CD1c-positive myeloid dendritic cell (primary cell): ENCODE measurements around the gene IL1B.
"Not testable (repeated sequence)": the region's sequence is repeated elsewhere in the genome, so short reads cannot be mapped to it uniquely, and the experiment has no call there.

Experiments
- DNase-seq: peaks from one replicate; pipeline ENCODE4 v3.0.0-alpha.2; 2016; ENCODE audit errors: extremely low spot score

Gene IL1B

DNA sequence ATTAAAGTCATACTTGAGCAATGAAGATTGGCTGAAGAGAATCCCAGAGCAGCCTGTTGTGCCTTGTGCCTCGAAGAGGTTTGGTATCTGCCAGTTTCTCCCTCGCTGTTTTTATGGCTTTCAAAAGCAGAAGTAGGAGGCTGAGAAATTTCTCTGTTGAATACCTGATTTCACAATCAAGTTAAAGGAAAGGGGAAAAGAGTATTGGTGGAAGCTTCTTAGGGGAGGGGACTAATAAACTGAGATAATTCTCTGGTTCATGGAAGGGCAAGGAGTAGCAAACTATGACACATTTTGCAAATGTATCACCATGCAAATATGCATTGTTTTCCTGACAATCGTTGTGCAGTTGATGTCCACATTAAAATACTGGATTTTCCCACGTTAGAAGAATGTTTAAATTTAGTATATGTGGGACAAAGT, at the start of gene IL1B:
Gene IL1B, minus strand, starts transcription at position 85 of the 423 bp plus-strand sequence. CDS start 550 bp downstream, outside the sequence.
- peak; percentile 93 for DNase-seq

DNA sequence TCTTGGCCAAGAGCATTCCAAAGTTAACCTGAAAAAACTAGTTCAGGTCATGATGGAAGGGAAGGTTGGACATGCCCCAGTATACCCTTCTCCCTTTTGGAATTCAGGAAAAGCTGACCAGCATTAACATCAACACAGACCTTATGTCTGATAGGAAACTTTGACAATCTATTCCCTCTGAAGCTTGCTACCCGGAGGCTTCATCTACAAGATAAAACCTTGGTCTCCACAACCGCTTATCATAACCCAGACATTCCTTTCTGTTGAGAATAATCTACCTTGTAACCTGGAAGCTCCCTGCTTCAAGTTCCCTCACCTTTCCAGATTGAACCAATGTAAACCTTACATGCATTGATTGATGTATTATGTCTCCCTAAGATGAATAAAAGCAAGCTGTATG, 49.7 kb upstream of the IL1B start:
- DNase-seq, result no peak

DNA sequence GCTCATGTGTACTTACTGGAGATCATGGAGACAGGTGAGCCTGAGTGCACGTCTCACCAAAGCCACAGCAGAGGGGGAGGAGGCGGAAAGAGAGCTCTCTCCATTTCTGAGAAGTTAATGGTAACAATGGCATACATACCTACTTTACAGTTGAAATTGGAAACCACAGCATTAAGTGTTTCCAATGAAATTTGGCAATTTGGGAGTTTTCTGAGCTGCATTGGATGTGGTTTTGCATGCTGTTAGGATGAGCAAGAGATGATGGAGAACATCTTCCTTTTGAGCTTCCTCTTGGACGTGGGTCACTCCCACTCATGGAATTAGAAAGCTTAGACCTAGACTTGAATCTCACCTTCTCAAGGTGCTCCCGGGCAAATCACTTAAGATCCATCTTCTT, 48.9 kb upstream of the IL1B start:
- peak; percentile 36 for DNase-seq

DNA sequence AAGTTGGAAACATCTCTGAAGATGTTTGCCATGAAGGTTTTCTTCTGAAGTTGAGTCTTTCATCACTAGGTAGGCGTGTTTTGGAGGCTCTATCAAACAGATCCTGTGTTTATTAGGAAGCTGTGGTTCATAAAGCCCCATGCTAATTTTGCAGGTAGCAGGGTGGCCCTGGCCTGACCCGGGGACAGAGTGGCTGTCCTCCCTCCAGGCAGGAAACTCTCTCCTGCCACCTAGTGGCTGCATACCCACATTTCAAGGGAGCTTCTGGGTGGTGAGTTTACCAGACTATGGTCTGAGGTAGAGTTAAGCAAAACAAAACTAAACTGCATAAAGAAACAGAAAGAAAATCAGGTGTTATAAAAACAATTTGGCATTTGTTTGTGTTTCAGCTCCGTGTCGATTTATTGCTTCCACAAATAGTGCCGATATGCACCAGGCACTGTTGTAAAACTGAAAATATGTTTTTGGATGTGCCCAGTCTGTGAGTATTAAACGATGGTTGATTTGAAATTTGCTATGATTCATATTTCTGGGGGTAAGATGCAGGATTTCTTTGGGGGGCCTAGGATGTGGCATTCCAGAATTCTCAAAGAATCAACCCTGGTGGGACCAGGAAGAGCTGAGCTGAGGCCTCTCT, 48.4 kb upstream of the IL1B start:
- DNase-seq, result peak; percentile 81

DNA sequence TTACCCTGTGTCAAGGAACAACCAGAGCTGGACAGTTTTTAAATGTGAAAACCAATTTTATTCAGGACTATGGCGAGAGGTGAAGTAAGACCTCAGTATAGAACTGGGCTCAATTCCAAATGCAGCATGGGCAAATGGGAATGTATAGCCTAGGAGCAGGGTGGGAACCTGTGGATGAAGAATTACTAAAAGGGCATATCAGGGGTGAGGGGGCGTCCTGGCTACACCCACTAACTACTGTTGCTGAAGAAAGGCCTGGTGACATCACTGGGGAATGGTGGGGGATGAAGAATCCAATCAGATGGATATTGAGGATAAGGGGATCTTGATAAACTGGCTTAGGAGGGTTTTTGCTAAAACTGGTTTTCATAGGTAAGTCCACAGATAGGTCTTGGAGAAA, 47.1 kb upstream of the IL1B start:
- no peak for DNase-seq

DNA sequence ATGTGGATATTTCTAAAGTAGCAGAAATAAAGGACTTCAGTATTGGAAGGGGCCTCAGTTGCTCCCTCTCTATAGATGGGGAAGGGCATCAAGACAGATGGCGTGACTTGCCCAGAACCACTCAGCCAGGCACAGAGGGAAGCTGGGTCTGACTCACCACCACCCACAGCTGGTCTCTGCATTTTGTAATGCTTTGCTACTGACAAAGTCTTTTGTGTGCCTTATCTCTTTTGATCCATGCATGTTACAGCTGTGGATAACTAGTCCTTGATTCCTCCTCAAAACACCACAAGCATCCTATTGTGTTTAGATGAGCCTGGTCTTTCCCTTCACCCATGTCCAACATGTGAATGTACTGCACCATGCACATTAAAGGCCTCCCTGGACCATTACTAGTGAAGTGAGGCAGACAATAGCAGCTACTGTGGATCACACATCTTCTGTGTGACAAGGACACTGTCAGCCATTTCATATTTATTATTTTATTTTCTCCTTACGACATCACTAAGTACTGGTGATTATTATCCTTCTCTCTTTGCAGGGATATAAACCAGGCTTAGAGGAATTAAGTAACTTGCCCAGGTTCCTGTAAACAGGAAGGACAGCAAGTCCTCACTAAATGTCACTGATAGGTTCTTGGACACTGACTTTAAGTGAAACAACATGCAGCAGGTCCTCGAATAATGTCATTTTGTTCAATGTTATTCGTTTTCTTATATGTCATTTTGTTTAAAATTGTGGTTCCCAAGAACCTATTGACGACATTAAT, 44.8 kb upstream of the IL1B start:
- DNase-seq, result peak; percentile 91

DNA sequence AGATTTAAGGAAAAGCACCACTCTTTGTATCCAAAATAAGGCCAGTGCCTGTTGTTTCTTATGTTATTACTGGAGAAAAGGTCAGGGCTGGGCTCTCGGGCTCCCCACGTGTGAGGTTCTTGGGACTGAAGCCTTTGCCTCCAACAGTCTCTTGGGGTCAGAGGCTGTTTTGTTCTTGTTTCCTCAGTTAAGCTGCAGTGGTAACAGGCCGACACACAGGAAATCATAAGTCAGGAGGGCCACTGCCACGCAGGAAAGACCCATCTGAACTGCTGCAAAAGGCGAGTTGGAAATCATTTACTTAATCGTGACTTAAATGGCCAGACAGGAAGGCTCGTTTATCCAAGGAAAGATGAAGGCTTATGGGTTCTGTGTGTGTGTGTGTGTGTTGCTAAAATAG, 44.1 kb upstream of the IL1B start:
- DNase-seq, result peak; percentile 32

DNA sequence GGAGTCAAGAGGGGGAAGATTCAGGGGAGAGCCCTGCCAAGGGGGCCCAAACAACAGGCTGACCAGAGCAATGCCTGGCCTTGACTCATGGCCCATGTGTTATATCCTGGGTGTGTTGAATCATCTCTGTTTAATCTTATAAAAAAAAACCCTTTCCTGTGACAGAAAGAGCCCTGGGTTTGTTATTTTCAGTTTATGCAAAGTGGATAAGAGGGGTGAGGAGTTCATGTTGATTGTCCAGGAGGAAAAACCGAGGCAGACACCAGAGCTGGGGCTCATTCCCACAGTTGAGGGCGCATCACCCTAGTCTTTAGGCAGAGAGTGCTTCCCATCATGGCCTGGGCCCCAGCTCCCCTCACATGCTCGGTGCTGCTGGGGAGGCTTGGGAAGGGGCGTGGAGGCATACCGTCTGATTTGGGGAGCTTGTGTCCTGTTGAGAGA, 43.5 kb upstream of the IL1B start:
- DNase-seq, result peak; percentile 30

DNA sequence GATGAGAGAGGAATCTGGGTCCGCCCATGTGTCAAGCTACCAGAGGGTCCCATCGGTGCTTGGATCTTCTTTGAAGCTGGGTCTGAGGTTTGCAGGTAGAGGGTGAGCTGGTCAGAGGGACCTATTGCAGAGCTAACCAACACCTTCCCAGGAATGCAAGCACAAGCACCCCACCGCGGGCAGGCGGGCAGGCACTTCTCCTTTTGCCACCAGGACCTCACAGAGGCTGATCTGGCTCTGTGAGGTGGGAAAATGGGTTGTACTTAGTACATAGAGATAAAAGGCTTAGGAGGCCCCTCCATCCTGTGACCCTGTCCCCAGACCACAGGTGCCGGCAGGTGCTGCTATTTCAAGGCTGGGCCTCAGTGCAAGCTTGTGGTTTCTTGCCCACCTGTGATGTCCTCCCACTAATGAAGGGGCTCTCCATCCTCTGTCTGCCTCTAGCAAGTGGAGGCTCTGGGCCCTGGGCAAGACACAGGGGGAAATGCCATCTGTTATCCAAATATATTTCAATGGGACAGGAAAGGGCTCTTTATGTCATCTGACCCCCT, 43.0 kb upstream of the IL1B start:
- peak; percentile 31 for DNase-seq

DNA sequence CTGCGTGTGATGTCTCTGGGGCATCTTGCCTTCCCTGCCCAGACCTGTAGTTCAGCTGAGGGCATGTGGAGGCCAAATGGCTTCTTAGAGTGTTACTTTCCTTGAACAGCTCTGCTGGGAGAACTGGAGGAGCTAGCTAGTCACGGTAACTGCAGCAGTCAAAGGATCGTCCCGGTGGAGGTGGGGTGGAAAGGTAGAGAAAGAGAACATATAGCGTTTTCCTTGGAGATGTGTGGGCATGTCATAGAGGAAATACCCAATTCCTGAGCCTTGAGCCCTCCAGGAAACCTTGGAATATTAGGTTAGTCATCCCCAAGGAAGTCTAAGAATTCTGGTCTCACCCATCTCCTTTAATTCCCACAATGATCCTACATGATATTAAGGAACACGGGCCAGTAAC, 40.8 kb upstream of the IL1B start:
- no peak for DNase-seq

DNA sequence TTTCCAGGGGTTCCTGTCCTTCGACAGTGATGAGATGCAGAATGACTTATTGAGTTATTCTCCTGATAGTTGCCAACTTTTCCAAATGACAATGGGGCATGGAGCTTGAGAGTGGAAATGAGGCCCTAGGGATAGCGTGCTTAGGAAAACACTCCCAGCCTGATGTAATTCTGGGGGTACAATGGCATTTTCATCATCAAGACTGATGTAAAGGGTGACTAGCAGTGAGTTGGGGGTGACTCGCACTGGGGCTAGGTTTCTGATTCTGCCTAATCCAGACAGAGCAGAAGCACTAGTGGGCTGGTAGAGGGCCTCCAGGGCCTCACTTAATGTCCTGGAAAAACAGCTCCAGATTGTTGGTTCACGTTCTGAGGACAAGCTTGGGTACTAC, 40.4 kb upstream of the IL1B start:
- DNase-seq, result no peak

DNA sequence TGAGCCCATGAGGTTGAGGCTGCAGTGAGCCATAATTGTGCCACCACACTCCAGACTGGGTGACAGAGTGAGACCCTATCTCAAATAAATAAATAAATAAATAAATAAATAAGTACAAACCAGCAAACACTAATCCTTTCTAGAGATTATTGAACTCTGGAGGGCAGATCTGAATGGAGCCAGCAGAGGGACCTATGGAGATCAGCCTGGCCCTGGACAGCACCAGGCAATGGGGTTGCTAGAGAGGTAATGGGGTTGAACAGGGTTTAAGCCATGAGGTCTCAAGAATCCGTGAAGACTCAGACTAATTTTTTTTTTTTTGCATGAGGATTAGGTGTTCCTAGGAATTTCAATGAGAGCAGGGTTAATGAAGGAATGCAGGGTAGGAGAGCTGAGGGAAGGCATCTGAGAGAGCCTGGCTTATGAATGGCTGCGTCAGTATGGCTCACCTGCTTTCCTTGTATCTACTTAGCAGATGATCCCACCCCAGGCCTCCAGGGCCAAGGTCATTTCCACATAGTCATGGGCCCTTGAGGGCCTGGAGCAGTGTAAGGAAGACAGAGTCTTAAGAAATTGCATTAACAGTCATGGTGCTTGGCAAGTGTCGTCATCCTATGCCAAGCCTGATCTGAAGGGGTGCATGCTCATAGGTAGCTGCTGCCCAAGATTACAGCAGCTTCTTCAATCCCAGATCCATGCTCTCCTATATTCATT, 39.8 kb upstream of the IL1B start:
- no peak for DNase-seq

DNA sequence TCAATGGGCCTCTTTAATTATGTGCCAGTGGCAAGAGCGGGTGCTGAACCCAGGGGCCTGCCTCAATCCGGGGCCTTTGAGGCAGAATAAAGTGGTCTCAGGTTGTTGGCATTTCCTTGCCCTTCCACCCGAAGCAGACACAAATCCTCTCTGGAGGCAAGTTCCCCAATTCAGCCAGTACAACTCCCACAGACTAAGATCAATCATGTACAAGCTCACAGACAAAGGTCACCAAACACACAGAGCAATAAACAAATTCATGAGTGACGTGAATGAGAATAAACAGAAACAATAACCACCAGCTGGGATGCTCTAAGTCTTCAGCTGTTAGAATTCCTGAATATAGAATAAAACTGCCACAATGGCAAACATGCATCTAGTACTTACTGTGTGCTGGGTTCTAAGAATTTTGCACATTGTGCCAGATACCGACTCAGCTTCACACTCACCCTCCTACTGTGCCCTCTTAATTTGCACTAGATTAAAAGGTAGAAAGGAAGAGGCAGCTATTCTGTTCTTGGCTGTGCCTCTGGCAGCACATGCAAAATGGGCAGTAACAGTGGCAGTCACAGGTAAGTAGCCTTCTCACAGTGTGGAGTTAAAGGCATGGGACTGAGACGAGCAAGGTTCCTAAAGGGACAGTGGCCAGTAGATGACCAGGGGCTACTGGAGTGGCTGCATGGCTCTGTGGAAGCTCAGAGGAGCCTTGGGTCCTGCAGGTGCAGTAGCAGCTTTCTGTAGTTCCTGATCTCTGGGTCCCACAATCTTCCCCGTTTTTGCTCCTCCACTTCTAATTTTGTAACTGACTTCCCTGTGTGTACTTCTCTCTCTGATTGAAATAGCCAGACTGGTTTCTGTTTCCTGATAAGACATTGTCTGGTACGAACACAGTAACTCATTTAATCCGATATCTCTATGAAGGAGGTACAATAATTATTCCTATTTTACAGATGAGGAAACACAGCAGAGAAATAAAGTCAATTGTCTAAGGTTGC, 34.6 kb upstream of the IL1B start:
- DNase-seq, result peak; percentile 56

DNA sequence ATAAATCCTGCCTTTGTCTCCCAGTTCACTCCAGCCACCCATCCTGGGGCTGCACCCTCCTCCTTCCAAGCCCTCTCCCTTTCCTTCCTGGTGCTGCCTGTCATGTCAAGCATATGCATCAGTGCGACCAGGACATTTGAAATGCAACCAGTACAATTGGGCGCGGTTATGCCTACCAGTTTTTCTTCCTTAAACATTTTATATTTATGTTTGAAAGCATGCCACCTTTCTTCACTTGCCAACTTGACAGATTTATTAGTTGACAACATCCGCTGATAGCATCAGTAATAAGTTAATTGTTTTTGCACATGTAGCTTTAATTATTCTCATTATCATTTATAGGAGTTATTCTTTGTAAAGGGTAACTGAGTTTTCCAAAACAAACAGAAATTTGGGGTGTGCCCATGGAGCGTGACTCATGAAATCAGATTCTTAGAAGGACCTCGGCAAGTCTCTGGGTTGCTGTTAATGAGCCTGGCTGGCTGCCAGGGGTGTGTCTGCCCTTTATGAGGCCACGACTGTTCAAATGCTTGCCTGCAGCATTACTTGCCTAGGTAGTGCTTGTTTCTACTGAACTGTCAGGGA, 32.8 kb upstream of the IL1B start:
- peak; percentile 61 for DNase-seq

DNA sequence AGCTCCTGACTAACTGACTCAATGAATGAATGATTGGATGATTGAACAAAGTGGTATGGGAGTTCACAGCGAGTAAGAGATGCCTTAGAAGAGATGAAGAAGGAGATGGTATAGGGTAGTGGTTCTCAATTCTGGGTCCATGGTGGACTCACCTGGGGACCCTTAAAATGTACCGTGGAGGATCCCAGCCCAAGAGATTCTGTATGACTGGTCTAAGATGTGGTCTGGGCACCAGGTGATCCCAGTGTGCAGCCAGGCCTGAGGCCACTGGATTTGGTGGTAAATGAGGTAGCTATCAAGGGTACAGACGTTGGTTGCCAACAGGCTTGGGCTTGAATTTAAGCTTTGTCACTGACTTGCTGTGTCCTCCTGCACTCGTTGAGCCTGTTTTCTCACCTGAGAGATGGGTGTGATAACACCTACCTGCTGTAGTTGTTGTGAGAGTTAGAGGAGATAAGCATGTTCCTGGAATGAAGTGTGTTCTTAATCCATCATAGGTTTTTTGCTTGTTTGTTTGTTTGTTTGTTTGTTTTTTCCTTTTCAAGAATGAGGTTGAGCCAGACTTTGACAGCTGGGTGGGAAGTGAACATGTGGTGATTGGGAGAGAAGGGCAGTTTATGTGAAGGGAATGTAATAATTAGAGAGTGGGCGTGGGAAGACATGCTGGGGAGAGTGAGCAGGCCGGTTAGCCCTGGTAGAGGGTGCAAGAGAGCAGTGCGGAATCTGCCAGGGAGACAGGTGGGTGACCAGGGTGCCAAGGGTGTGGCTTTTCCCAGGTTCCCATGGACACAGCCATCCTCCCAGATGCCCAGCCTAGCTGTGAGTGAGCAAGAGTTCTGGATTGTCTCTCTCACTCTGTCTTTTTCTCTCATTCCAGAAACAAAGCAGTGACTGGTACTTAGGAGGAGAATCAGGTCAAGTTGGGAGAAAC, 31.4 kb upstream of the IL1B start:
- DNase-seq, result no peak

DNA sequence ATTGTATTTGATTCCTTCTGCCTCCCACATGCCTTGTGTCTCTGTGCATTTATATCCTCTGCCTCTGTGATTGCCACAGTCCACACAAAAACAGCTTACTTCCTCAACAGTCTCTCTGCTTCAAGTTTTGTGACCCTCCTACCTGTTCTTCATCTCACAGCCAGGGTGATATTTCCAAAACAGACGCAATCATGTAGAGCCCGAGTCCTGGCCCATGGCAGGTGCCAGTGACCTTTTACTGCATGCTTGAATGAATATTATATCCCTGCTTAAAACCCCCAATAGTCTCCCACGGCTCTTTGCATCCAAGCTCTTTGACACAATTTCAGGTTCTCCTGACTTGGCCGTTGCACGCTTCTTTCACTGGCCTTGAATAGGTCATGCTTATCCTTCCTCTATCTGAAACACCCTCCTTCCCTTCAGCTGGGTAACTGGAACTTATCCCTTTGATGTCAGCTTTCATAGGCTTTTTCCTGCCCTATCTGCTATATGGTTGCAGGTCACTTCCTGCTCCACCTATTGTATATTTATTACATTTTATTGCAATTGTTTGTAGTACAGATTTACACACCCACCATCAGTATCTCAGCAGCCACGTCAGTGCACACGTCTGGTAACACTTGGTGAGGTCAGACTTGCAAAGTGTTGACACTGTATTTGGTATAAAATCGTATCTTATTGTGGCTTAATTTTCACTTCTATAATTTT, 29.7 kb upstream of the IL1B start:
- peak; percentile 18 for DNase-seq

DNA sequence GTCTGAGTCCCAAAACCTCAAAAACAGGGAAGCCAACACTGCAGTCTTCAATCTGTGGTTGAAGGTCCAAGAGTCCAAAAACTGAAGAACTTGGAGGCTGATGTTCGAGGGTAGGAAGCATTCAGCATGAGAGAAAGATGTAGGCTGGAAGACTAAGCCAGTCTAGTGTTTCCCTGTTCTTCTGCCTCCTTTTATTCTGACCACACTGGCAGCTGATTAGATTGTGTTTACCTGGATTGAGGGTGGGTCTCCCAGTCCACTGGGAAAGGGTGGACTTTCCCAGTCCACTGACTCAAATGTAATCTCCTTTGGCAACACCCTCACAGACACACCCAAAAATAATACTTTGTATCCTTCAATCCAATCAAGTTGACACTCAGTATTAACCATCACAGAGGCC, 27.5 kb upstream of the IL1B start:
- no peak for DNase-seq

DNA sequence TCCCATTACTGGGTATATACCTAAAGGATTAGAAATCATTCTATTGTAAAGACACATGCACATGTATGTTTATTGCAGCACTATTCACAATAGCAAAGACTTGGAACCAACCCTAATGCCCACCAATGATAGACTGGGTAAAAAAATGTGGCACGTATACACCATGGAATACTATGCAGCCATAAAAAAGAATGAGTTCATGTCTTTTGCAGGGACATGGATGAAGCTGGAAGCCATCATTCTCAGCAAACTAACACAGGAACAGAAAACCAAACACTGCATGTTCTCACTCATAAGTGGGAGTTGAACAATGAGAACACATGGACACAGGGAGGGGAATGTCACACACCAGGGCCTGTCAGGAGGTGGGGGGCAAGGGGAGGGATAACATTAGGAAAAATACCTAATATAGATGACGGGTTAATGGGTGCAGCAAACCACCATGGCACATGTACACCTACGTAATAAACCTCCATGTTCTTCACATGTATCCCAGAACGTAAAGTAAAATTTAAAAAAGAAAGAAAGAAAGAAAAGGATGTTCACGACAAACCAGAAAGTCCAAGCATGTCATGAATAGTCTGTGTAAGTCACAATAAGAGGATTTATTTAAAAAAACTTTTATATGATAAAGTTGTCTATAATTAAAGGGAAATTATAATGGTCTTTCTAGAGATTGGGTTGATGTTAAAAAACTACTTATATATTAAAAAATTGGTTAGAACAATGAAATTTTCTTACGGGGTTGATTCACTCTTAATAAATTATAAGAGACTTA, 23.0 kb upstream of the IL1B start:
- DNase-seq, result not testable (repeated sequence)
